Endothelial cell of umbilical vein (primary cell): ENCODE data around the gene UTS2R. TPM values are rescaled to one million over a fixed set of nuclear protein-coding genes. Genes with fewer than 3 reads are reported as not detected.

Experiments
- BruUV-seq: library from RNA; stranded (reverse); fragments of 400-500 nt; replicated peaks from 2 replicates; lab custom pipeline; 2021; lab: Mats Ljungman, UMichigan
- CTCF ChIA-PET: fragments of 300-600, 350-600 bp; sonication (Branson Sonifier 250); formaldehyde crosslinking; loops from one replicate; lab custom pipeline; 2021; ENCODE audit warnings: antibody characterized with exemption, inconsistent platforms; lab: Charles Lee
- POLR2A ChIA-PET: fragments of 300-600, 350-600 bp; sonication (Branson Sonifier 250); formaldehyde crosslinking; loops from one replicate; lab custom pipeline; 2021; ENCODE audit warnings: antibody characterized with exemption, inconsistent platforms; lab: Charles Lee
- DNase-seq: peaks from one replicate; pipeline ENCODE4 v3.0.0-alpha.2; 2011; ENCODE audit warnings: low read depth, low spot score
- FAIRE-seq: peaks from 2 replicates; lab custom pipeline; 2011; peaks lifted over from hg19 to GRCh38; lab: Jason Lieb, UNC
- H2AFZ ChIP-seq: 2 replicates; pipeline ENCODE4 v1.6.0; 2012; ENCODE audit warnings: low read depth, low read length, control low read depth, inconsistent platforms
- H3K27ac ChIP-seq: 2 replicates; pipeline ENCODE4 v1.5.1; 2011; ENCODE audit warnings: low read depth, mild to moderate bottlenecking, control low read depth, low read length, moderate library complexity; ENCODE audit not compliant: insufficient read depth
- H3K27me3 ChIP-seq, 2 experiments: 2 replicates each; pipeline versions ENCODE4 v1.6.0 to v1.6.1; 2011; ENCODE audit warnings: low read length in 2 of 2, mixed read lengths in 1 of 2; ENCODE audit not compliant: control insufficient read depth in 2 of 2, insufficient read depth in 2 of 2
- H3K36me3 ChIP-seq, 2 experiments: 2 replicates in 1 of 2; 3 replicates in 1 of 2; pipeline ENCODE4 v1.5.1; 2011; ENCODE audit warnings: low read length in 2 of 2, mild to moderate bottlenecking in 1 of 2, moderate library complexity in 1 of 2; ENCODE audit not compliant: control insufficient read depth in 2 of 2, insufficient read depth in 2 of 2; ENCODE audit errors: extremely low read depth in 1 of 2
- H3K4me1 ChIP-seq: 3 replicates; pipeline ENCODE4 v1.5.1; 2011; ENCODE audit warnings: mild to moderate bottlenecking, low read length; ENCODE audit not compliant: control insufficient read depth, insufficient read depth; ENCODE audit errors: extremely low read depth
- H3K4me2 ChIP-seq: 2 replicates; pipeline ENCODE4 v1.6.1; 2011; ENCODE audit warnings: low read length, control low read depth, mixed read lengths; ENCODE audit not compliant: insufficient read depth
- H3K4me3 ChIP-seq, 3 experiments: fragments of 200-600 bp in 1 of 3; sonication (generic), shearing (Covaris generic) in 1 of 3; replicated peaks in 1 of 3; 2 replicates each; pipeline ENCODE4 v1.5.1; 2011 to 2016; ENCODE audit warnings: control low read depth in 3 of 3, low read length in 3 of 3, mild to moderate bottlenecking in 2 of 3, inconsistent platforms in 1 of 3, low read depth in 1 of 3, moderate library complexity in 1 of 3; ENCODE audit not compliant: insufficient read depth in 1 of 3
- H3K79me2 ChIP-seq: 2 replicates; pipeline ENCODE4 v1.6.0; 2012; ENCODE audit warnings: low read length, inconsistent platforms; ENCODE audit not compliant: control insufficient read depth, insufficient read depth
- H3K9ac ChIP-seq: replicated peaks from 2 replicates; pipeline ENCODE3; 2011; ENCODE audit warnings: low read length, control low read depth; ENCODE audit not compliant: insufficient read depth; ENCODE audit errors: extremely low read depth
- H3K9me1 ChIP-seq: replicated peaks from 3 replicates; pipeline ENCODE4 v1.6.0; 2011; ENCODE audit warnings: mild to moderate bottlenecking, low read length; ENCODE audit not compliant: control insufficient read depth, insufficient read depth; ENCODE audit errors: extremely low read depth
- H3K9me3 ChIP-seq: replicated peaks from 2 replicates; pipeline ENCODE4 v1.5.1; 2012; ENCODE audit warnings: low read length, inconsistent platforms; ENCODE audit not compliant: control insufficient read depth, insufficient read depth
- H4K20me1 ChIP-seq: replicated peaks from 2 replicates; pipeline ENCODE3; 2011; ENCODE audit warnings: mild to moderate bottlenecking, low read length; ENCODE audit not compliant: control insufficient read depth, insufficient read depth; ENCODE audit errors: extremely low read depth
- FOS ChIP-seq: IDR thresholded peaks from 2 replicates; pipeline ENCODE4 v1.6.1; 2011; ENCODE audit warnings: mild to moderate bottlenecking, low read length, moderate library complexity, borderline replicate concordance; ENCODE audit not compliant: insufficient read depth
- GATA2 ChIP-seq: IDR thresholded peaks from 2 replicates; pipeline ENCODE4 v1.7.0; 2011; ENCODE audit warnings: low read depth, mild to moderate bottlenecking, moderate library complexity, mixed read lengths, low read length; ENCODE audit not compliant: insufficient read length, insufficient read depth
- JUN ChIP-seq: IDR thresholded peaks from 2 replicates; pipeline ENCODE4 v1.6.1; 2011; ENCODE audit warnings: borderline replicate concordance, low read depth; ENCODE audit not compliant: insufficient read length, insufficient read depth
- MYC ChIP-seq: IDR thresholded peaks from one replicate; pipeline ENCODE4 v1.6.1; 2011; ENCODE audit warnings: mild to moderate bottlenecking, low read depth, low read length
- POLR2A ChIP-seq: IDR thresholded peaks from 2 replicates; pipeline ENCODE4 v1.6.1; 2012; ENCODE audit warnings: low read depth, mild to moderate bottlenecking, control low read depth, low read length
- POLR2AphosphoS5 ChIP-seq: IDR thresholded peaks from 2 replicates; pipeline ENCODE4 v1.6.1; 2012; ENCODE audit warnings: low read depth, mild to moderate bottlenecking, control low read depth, low read length, moderate library complexity; ENCODE audit not compliant: insufficient read depth
- dilution Hi-C: fragments of 300-500 bp; cut with MboI; formaldehyde crosslinking; loops from one replicate; pipeline ENCODE4 v1.15.0; 2019; ENCODE audit warnings: low sequenced_read_pairs; ENCODE audit not compliant: extremely low pct_ligation_motif_present
- intact Hi-C: fragments of 100-400 bp; cut with micrococcal nuclease; formaldehyde crosslinking; loops from one replicate; pipeline ENCODE4 v1.10.0; 2022
- polyA plus RNA-seq, 4 experiments: library from polyadenylated mRNA; depleted of rRNA in 3 of 4; stranded (reverse) in 3 of 4; unstranded in 1 of 4; fragments of >200 nt; gene quantifications; 2 replicates each; pipeline versions ENCODE4 v1.2.1 to v1.2.3, GENCODE V29; 2011 to 2012; ENCODE audit warnings: missing spikeins in 1 of 4
- total RNA-seq: library from RNA; stranded (reverse); gene quantifications from 2 replicates; pipeline ENCODE4 v1.2.3, GENCODE V29; 2021
- TF ChIP-seq, protein P1 (sequence below): IDR thresholded peaks from 2 replicates; pipeline ENCODE4 v1.6.1; 2011; ENCODE audit not compliant: insufficient read depth, insufficient read length

UTS2R gene
- total and polyA plus RNA-seq, 2 donors (not counting 3 experiments of a cell fraction or from before 2014, with no cell fraction given) = not detected

DNA sequence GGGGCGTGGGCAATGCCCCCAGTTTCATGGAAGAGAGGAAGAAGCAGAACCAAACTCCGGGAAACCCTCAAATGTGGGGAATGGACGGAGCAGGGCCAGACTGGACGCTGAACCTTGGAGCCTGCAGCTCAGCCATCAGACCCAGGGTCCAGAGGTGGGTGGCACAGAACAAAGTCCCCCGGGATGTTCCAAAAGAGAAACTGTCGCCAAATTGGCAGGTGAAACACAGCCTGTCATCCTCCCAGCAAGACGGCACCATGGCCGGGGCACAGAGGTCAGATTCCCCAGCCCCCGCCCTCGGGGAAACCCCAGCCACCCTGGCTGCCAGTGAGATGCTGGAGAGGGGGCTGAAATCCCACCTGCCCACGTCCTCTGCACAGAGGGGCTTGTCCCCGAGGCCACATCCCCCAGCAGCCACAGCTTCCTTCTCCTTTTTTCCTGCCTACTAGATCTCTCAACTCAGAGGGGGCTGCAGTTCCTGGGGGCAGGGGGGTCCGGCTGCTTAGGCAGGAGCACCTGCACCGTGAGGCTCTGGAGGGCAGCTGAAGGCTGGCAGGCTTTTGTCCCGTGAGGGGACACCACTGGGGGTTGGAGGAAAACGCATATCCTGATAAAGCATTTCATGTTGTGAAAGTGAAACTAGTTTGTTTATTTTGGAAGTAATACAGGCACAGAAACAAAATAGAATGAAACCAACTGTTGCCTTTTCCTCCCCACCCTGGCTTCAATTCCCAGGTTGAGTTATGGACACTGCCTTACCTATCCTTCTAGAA is 36.8 kb upstream of the UTS2R start:
- Histone ChIP-seq H3K4me1 (peaks cover 16% of the 10 kb centered on the region), H4K20me1 (no peaks in the 10 kb centered on the region), H3K79me2 (no peaks in the 10 kb centered on the region), H2AFZ (peak overlapping the region; percentile 88), H3K9me3 (no peaks in the 10 kb centered on the region), H3K9me1 (no peaks in the 10 kb centered on the region), H3K27me3 (peaks cover 0 to 2% of the 10 kb centered on the region in 2 experiments), H3K4me3 (peak overlapping the region; percentile 19 to 44 (median 32)), H3K27ac (no peak overlapping the region), H3K9ac (no peak overlapping the region), H3K36me3 (no peaks in the 10 kb centered on the region), H3K4me2 (peak overlapping the region; percentile 84)
- CTCF ChIA-PET = interaction anchor here (1.4 to 1.7 kb wide), 2 partner anchors 10 to 229 kb away, joined by 3 to 5 read pairs; no protein-coding TSS in a partner anchor
- intact Hi-C loops (loop anchor here (5.0 kb wide), 1 partner anchor 38 kb away; no protein-coding TSS in a partner anchor), dilution Hi-C loops (no loop called here)
- POLR2A ChIA-PET = no interaction called here
- FAIRE-seq = peak; percentile 56
- no TSS peak for BruUV-seq
- no peak for TF ChIP-seq POLR2A
- TF ChIP-seq, protein P1, sequence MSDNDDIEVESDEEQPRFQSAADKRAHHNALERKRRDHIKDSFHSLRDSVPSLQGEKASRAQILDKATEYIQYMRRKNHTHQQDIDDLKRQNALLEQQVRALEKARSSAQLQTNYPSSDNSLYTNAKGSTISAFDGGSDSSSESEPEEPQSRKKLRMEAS = no peak
- no peak for TF ChIP-seq FOS
- TF ChIP-seq GATA2 = no peak
- TF ChIP-seq MYC = no peak
- TF ChIP-seq POLR2AphosphoS5 = no peak
- no peak for TF ChIP-seq JUN
- peak; percentile 49 for DNase-seq
